T-helper 1 cell (primary cell): ENCODE results near the gene TAGLN2.

Experiments
- DNase-seq, 5 donors: peaks; one replicate each; pipeline ENCODE4 v3.0.0-alpha.2; 2012 to 2020

Gene TAGLN2

GRCh38 chr1:159898527-159898926 is 26.8 kb downstream of the TAGLN2 start:
- DNase-seq: no peak

GRCh38 chr1:159897962-159898361 is 27.3 kb downstream of the TAGLN2 start:
- no peak for DNase-seq

DNA sequence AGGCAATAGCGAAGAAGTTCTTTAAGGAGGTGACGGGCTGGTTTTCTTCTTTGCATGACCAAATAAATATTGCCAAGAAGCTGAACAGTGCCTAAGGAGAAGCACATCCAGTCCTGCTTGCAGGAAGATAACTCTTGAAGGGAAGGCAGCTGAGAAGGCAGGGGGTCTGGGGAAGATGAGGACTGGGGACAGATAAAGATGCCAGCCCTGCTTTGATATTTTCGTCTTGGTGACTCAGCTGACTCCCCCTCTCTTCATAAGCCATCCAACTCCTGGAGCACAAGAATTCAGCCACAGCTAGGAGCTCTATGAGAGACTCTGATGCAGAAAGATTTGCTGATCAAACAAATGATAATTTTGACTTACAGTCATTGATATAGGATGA is 28.8 kb downstream of the TAGLN2 start:
- no peak for DNase-seq

- no peak for DNase-seq
Observed at GRCh38 chr1:159895836-159896545, 29.3 kb downstream of the TAGLN2 start.

GRCh38 chr1:159895286-159895685 is 30.0 kb downstream of the TAGLN2 start:
- DNase-seq: no peak

DNA sequence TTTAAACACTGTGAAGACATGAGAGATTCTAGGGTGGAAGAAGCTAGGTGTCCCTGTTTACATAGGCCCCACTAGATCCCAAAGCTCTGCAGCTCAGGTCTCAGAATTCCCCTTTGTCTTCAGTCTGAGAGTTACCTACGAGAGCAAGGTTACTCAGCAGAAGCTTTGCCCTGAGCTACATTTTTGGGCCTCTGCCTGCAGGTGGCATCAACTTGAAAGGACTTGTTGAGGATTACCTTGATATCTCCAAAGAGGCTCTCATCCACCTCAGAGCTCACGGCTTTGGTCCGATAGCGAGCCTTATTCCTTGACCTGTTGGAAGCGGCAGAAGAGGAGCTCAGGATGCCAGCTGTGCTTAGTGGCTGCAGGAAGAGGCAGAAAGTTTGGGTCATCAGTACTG is 32.4 kb downstream of the TAGLN2 start:
- DNase-seq: peak in 1 of 5 donors; percentile 16

DNA sequence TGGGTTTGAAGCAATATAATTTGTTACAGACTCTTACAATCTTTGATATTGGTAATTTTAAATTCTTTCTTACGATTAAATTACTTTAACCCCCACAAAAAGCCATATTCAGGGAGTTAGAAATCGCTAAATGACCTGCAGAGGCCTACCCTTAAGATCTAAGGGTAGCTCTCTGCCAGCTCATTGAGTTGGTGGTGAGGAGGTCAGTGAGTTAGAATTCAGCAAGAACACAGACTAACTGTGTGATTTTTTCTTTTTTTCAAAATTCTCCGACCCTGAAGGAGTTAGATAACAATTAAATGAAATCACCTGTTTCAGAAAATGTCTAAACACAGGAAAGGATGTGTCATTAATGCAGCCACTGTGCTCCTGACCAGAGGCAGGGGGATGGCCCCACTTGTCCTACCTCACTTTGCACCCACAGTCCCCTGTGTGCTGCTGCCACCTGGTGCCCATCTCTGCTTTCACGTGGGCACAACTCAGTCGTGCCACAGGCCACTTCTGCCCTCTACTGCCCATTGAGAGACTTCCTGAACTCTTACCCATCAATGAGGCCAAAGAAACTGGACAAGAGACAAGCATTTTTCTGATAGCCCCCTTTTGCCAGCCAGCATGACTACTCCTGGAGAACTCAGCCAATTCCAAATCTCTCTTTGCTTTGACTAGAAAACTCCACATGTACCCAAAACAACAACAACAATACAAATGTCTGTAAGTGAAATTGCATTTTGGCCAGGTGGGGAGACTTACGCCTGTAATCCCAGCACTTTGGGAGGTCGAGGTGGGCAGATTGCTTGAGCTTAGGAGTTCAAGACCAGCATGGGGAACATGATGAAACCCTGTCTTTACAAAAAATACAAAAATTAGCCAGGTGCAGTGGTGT is 33.8 kb downstream of the TAGLN2 start:
- DNase-seq: peak; percentile 36 to 76 (median 66)

- no peak for DNase-seq
Observed at GRCh38 chr1:159890390-159890789, 34.9 kb downstream of the TAGLN2 start.

DNA sequence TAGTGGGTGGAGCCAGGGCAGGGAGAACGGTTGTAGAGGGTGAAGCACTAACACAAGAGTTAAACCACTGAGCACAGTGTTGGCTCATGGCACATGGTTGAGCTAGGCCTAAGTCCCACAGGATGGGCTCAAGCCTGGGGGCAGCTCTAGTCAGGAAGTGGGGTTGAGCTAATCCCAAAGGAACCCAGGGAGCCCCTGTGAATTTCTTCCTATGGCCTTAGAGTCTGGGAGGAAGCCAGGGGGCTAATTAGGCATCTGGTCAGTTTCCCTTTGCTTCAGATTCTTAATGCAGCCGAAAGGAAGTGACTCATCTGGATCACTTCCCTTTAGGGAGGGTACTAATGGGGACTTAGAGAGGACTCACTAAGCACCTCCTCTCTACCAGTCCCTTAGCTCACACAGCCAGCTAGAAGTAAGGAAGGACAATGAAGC is 35.5 kb downstream of the TAGLN2 start:
- peak in 1 of 5 donors; percentile 38 for DNase-seq

GRCh38 chr1:159889202-159889601 is 36.1 kb downstream of the TAGLN2 start:
- no peak for DNase-seq

- no peak for DNase-seq
Observed at GRCh38 chr1:159884296-159884695, 41.0 kb downstream of the TAGLN2 start.

DNA sequence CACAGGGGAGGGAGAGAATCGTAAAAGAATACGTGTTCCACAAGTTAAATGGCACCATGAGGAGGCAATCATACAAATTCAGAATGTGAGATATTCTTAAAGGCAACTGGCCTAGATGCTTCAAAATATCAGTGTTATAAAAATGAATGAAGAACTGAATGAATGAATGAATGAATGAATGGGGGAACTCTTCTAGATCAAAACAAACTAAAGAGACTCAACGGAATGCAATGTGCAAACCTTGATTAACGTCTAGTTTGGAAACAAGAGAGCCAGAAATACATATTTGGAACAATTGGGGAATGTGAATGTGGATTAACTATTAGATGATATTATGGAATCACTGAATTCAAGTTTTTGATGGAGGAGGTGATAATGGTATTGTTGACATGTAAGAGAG is 42.2 kb downstream of the TAGLN2 start:
- DNase-seq: no peak

GRCh38 chr1:159882527-159882862 is 42.8 kb downstream of the TAGLN2 start:
- DNase-seq: no peak

GRCh38 chr1:159881622-159882526 is 43.4 kb downstream of the TAGLN2 start:
- DNase-seq: peak in 3 of 5 donors; percentile 20 to 28 (median 24)

DNA sequence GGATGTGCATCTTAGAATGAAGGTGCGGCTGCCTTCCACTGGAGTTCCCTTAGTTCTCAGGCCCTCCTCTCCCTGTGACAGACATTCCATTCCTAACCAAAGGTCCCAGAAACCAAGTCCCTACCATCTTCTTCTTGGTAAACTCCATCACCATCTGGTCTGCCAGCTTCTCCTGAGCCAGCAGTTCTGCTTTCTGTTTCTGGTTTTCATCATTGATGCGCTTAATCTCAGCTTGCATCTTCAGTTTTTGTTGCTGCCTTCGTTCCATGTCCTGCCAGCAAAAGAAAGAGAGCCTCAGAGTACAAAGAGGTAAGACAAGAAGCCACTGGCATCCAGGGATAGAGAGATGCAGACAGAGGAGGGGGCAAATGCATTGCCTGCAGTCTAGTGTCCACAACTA is 44.9 kb downstream of the TAGLN2 start:
- DNase-seq: no peak

DNA sequence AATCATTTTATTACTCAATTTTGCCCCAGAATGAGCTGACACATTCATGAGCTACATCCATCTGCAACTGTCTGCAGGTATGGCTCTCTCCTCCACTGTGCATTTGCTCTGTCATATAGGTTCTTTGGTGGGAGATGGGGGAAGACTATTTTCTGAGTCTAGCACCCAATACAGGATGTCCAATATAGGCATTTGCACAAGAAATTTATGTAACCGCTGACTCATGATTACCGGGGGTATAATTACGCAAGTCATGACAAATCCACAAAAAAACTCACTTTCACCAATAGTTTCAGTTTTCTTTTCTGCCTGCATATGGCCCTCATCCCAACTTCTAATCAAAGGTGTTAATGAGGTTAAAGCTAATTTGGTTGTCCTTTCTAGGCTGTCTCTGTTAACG is 45.3 kb downstream of the TAGLN2 start:
- peak in 1 of 5 donors; percentile 17 for DNase-seq

GRCh38 chr1:159879136-159879535 is 46.2 kb downstream of the TAGLN2 start:
- no peak for DNase-seq

DNA sequence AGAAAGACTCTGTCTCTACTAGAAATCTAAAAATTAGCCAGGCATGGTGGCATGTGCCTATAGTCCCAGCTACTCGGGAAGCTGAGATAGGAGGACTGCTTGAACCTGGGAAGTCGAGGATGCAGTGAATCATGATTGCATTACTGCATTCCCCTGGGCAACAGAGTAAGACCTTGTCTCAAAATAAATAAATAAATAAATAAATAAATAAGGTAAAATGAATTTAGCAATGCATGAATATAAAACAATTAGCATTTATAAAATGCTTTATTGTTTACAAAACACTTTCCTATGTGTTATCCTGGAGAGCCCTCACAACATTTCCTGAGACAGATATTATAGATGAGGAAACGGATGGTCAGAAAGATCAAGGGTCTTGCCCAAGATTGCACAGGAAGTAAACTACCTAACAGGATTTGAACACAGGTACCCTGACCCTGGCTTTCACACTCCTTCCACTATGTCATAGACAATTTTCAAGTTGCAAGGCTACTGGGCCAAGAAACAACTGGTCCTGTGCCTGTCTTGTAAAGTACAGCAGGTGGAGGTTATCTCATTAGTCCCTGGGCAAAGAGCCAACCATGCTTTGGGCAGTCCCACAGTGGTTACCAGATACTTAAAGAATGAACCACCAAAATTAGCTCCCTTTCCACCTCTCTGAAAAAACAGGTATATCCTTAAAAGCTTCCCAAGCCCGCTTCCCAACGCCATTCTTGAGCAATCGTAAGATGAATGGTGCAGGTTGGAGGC is 47.4 kb downstream of the TAGLN2 start:
- no peak for DNase-seq

DNA sequence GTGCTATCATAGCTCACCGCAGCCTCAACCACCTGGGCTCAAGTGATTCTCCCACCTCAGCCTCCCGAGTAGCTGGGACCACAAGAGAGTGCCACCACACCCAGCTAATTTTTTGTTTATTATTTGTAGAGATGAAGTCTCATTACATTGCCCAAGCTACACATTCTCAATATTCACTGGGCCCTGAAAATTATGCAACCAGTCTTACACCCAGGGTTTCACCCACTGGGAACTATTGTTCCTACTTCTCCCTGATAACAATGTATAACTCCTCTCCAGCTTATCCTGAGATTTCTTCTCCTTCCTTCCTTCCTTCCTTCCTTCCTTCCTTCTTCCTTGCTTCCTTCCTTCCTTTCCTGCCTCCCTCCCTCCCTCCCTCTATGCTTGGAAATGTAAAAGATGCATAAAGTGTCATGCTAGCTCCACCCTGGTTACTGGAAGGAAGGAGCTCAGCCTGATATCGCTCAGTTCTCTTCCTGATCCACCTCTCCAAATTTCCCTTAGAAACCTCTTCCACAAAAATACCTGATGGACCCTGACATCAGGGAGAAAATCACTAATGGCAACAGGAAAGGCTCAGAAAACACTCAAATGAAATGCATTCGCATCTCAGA is 51.7 kb downstream of the TAGLN2 start:
- DNase-seq: no peak

DNA sequence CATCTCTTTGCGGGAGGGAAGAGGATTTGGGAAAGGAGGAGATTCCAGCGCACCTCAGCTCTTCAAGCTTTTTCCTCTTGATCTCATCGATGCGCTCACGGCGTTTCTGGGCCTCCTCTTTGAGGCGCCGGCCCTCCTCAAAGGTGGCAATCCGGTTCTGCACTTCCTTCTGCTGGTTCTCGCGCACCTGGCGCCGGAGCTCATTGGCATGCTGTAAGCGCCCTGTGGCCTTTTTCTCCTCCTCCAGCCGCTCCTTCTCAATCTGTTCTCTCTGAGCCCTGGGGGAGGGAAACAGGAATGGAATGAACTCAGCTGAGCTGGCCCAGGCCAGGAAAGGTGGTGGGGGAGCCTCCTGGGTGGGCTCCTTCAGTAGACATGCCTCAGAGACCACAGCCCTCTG is 52.4 kb downstream of the TAGLN2 start:
- DNase-seq: no peak

GRCh38 chr1:159870704-159871103 is 54.6 kb downstream of the TAGLN2 start:
- no peak for DNase-seq

GRCh38 chr1:159869607-159870006 is 55.7 kb downstream of the TAGLN2 start:
- no peak for DNase-seq
